ENCODE measurements around the gene KCNH4.
A peak's percentile ranks its signal among the peaks of the same experiment; 100 is the strongest.

The KCNH4 gene

DNA sequence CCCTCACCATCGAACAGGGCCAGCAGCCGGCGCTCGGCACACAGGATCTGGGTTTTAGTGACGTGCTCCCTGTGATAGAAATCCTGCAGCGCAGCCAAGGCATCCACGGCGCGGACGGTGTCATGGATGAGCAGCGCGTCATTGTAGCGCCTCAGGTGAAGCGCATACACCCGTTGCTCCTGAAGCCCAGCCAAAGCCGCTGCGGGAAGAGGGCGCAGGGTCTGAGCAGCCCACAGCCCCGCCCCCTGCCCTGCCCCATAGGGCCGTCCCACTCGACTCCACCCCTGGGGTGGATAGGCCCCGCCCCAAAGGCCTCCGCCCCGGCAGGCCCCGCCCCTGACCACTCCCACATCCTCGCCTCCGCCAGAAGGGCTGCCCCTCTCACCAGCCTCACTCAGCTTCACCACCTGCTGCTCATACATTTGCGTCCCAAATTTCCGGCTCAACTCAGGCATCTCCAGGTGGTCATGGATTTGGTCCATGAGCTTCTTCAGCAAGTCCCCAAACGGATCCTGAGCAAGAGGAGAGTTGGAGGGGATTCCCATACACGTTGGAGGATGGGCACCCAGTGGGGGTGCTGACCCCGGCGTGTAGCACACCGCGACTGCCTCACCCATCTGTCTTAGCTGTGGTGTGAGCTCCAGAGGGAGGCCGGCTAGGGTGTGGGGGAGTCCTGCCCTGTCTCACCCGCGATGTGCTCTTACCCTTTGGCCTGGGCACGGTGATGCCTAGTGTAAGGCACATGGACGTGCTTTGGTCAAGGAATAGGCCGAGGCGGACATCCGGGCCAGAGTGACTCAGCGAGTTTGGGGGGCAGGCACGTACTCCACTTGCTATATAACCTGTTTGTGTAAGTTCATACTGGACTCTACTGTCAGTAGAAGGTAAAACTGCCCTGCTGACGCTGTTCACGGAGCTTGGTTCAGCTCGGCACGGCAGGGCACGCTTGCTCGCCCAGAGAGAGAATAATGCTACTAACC, 73.1 kb downstream of the KCNH4 start (continued):
- TF ChIP-seq, protein P1, sequence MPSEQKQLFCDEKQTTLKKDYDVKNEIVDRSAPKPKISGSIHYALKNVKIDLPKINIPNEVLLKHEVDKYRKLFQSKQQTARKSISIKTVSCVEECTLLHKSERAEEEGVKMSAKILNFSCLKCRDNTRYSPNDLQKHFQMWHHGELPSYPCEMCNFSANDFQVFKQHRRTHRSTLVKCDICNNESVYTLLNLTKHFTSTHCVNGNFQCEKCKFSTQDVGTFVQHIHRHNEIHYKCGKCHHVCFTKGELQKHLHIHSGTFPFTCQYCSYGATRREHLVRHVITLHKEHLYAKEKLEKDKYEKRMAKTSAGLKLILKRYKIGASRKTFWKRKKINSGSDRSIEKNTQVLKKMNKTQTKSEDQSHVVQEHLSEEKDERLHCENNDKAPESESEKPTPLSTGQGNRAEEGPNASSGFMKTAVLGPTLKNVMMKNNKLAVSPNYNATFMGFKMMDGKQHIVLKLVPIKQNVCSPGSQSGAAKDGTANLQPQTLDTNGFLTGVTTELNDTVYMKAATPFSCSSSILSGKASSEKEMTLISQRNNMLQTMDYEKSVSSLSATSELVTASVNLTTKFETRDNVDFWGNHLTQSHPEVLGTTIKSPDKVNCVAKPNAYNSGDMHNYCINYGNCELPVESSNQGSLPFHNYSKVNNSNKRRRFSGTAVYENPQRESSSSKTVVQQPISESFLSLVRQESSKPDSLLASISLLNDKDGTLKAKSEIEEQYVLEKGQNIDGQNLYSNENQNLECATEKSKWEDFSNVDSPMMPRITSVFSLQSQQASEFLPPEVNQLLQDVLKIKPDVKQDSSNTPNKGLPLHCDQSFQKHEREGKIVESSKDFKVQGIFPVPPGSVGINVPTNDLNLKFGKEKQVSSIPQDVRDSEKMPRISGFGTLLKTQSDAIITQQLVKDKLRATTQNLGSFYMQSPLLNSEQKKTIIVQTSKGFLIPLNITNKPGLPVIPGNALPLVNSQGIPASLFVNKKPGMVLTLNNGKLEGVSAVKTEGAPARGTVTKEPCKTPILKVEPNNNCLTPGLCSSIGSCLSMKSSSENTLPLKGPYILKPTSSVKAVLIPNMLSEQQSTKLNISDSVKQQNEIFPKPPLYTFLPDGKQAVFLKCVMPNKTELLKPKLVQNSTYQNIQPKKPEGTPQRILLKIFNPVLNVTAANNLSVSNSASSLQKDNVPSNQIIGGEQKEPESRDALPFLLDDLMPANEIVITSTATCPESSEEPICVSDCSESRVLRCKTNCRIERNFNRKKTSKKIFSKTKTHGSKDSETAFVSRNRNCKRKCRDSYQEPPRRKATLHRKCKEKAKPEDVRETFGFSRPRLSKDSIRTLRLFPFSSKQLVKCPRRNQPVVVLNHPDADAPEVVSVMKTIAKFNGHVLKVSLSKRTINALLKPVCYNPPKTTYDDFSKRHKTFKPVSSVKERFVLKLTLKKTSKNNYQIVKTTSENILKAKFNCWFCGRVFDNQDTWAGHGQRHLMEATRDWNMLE (tag by site-specific recombination; conservative IDR thresholded peaks at IDR 0.05; ENCODE audit: low read depth), result no peak
- TF ChIP-seq ZNF426 (tag by site-specific recombination; IDR thresholded peaks at IDR 0.05) (no peak), ZFHX2 (tag by site-specific recombination; conservative IDR thresholded peaks at IDR 0.05) (peak; percentile 41; the same call in 1 of the 2 replicates), ZNF585B (tag by site-specific recombination; IDR thresholded peaks at IDR 0.05) (no peak), ZNF202 (tag by site-specific recombination; IDR thresholded peaks at IDR 0.05; ENCODE audit: borderline replicate concordance) (no peak), ZIC2 (tag by site-specific recombination; IDR thresholded peaks at IDR 0.05) (peak; percentile 70), ZNF501 (tag by site-specific recombination; IDR thresholded peaks at IDR 0.05) (no peak), OSR2 (tag by site-specific recombination; IDR thresholded peaks at IDR 0.05) (no peak), ZNF16 (tag by site-specific recombination; IDR thresholded peaks at IDR 0.05; ENCODE audit: low read depth) (no peak)
- TF ChIP-seq, protein P2, sequence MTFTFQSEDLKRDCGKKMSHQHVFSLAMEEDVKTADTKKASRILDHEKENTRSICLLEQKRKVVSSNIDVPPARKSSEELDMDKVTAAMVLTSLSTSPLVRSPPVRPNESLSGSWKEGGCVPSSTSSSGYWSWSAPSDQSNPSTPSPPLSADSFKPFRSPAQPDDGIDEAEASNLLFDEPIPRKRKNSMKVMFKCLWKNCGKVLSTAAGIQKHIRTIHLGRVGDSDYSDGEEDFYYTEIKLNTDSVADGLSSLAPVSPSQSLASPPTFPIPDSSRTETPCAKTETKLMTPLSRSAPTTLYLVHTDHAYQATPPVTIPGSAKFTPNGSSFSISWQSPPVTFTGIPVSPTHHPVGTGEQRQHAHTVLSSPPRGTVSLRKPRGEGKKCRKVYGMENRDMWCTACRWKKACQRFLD (tag by site-specific recombination; IDR thresholded peaks at IDR 0.05), result no peak
- TF ChIP-seq, protein P3, sequence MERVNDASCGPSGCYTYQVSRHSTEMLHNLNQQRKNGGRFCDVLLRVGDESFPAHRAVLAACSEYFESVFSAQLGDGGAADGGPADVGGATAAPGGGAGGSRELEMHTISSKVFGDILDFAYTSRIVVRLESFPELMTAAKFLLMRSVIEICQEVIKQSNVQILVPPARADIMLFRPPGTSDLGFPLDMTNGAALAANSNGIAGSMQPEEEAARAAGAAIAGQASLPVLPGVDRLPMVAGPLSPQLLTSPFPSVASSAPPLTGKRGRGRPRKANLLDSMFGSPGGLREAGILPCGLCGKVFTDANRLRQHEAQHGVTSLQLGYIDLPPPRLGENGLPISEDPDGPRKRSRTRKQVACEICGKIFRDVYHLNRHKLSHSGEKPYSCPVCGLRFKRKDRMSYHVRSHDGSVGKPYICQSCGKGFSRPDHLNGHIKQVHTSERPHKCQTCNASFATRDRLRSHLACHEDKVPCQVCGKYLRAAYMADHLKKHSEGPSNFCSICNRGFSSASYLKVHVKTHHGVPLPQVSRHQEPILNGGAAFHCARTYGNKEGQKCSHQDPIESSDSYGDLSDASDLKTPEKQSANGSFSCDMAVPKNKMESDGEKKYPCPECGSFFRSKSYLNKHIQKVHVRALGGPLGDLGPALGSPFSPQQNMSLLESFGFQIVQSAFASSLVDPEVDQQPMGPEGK (tag by site-specific recombination; IDR thresholded peaks at IDR 0.05), result peak; percentile 51; the same call in 1 of the 2 replicates
- TF ChIP-seq, protein P4, sequence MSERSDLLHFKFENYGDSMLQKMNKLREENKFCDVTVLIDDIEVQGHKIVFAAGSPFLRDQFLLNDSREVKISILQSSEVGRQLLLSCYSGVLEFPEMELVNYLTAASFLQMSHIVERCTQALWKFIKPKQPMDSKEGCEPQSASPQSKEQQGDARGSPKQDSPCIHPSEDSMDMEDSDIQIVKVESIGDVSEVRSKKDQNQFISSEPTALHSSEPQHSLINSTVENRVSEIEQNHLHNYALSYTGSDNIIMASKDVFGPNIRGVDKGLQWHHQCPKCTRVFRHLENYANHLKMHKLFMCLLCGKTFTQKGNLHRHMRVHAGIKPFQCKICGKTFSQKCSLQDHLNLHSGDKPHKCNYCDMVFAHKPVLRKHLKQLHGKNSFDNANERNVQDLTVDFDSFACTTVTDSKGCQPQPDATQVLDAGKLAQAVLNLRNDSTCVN (tag by site-specific recombination; optimal IDR thresholded peaks at IDR 0.05), result peak; percentile 47
- TF ChIP-seq, protein P5, sequence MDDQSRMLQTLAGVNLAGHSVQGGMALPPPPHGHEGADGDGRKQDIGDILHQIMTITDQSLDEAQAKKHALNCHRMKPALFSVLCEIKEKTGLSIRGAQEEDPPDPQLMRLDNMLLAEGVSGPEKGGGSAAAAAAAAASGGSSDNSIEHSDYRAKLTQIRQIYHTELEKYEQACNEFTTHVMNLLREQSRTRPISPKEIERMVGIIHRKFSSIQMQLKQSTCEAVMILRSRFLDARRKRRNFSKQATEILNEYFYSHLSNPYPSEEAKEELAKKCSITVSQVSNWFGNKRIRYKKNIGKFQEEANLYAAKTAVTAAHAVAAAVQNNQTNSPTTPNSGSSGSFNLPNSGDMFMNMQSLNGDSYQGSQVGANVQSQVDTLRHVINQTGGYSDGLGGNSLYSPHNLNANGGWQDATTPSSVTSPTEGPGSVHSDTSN (CRISPR knock-in tag; IDR thresholded peaks at IDR 0.05), result peak; percentile 7; the same call in 1 of the 2 replicates
